Measurements from ENCODE around the gene PLAAT2.

PLAAT2 gene

GRCh38 chr11:63512816-63513215 lies 50.4 kb downstream of the PLAAT2 start:
- no peak for DNase-seq

- DNase-seq = no peak
Measured at GRCh38 chr11:63511048-63511748, 52.0 kb downstream of the PLAAT2 start.

DNA sequence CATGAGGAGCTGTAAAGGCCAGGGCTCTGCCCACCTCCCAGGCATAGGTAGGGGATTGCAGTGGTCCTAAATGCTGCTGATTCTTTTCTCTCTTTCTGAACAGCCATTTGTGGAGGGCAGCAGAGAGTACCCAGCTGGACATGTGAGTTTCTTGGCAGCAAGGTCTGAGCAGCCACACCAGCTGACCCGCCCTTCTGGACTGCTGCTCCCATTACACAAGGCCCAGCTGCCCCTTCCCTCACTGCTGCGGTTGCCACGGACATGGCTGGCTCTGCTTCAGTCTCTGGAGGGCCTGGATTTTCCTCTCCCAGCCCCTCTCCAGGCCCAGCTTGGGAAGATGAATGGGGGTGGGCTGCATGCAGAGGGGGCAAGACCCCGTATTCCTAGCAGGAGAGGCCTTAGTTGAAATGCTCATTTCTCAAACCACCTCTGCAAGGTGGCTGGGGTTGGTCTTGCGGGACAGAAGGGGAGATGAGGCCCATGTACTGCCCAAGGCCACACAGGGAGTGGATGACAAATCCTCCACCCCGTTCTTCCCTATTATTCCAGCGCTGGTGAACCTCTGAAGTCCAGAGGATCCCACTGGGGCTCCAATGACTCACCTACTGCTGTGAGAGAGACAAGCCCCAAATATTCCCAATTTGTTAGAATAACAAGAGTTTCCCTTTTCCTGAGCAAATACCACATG lies 52.7 kb downstream of the PLAAT2 start:
- no peak for DNase-seq

GRCh38 chr11:63508745-63509144 lies 54.4 kb downstream of the PLAAT2 start:
- DNase-seq = no peak

DNA sequence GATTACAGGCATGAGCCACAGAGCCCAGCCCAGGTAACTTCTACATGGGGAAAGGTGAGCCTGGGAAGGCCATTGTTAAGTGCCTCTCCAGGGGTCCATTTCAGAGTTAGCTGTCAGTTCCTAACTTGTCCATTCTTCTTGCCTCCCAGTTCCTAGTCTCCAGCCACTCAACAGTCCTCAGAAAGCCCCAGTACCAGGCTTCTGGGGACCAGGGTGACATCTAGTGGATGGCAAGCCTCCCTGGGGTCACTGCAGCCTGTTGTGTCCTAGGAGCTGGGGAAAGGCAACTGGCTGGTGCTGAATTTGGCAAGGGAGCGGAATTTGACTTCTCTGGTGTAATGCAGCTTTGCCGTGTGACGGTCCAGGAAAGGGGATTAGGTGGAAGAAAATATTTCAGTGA lies 55.2 kb downstream of the PLAAT2 start:
- DNase-seq = no peak

DNA sequence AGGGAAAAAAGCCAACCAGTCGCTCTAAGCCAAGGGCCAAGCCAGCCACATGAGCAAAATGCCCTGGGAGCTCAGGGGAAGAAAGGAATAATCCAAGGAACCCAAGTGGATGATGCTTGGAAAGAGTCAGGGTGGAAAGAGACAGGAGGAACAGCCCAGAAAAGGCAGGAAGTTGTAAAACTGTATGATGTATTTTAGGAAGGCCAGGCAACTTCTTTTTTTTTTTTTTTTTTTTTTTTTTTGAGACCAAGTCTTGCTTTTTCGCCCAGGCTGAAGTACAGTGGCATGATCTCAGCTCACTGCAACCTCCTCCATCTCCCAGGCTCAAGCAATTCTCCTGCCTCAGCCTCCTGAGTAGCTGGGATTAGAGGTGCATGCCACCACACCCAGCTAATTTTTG lies 55.7 kb downstream of the PLAAT2 start:
- no peak for DNase-seq

DNA sequence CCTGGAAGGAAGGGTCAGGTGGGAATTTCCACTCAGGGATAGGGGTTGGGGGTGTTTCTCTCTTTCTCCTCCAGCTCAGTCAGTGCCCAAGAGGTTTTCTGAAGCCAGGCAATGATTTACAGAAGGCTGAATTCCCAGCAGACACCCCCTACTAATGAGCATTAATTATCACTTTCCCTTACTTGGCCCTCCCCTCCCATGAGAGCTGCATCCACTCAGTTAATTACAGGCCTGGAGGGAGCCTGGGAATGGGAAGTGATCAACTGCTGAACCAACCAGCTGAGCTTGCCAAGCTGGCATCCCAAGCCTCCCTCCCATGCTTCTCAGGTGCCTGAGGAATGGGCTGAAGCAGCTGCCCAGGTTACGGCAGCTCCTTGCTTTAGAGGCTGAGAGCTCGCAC lies 56.3 kb downstream of the PLAAT2 start:
- no peak for DNase-seq

- DNase-seq = no peak
Measured at GRCh38 chr11:63505857-63506528, 57.2 kb downstream of the PLAAT2 start, which contains the start of gene LGALS12. Gene LGALS12, plus strand, starts transcription at chr11:63506084. Its CDS starts 375 bp downstream, at chr11:63506459.

DNA sequence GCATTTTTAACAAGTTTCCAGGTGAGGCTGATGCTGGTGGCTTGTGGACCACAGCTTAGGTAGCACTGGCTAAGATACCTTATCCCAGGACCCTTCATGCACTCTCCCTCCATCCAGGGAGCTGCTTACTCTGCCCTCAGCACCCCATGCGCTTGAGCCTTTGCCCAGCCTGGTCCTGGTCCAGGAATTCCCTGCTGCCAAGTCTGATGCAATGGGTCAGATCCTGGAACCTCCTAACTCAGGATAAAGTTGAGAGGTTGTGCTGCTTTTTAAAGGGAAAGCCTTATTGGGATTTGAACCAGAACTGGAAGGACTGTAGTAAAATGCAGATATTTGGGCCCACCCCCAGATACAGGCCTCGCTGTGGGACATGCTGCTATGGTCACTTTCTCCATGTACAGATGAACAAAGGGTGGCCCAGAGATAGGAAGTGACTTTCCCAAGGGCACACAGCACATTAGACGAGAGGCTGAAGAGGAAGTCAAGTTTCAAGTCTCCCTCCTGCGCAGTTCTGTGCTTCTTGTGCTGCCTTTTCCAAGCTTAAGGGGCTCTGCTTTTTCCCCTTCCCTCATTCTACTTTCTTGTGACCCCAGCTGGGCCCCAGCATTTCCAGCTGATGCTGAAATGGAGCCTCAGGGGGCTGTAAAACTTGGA lies 58.1 kb downstream of the PLAAT2 start:
- no peak for DNase-seq

DNA sequence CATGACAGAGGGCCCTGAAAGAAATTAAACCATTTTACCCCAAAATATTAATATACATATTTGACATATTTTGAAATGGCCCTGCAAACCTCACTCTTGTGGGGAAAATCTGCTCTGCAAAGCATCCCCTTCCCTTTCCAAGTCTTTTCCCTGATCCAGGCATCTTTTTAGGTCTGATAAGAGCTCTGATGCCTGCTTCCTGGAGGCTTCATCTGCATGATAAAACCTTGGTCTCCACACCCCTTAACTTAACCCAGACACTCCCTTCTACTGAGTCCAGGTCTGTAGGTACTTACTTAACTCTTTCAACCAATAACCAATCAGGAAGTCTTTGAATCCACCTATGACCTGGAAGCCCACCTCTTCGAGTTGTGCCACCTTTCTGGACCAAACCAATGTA lies 59.1 kb downstream of the PLAAT2 start:
- no peak for DNase-seq

DNA sequence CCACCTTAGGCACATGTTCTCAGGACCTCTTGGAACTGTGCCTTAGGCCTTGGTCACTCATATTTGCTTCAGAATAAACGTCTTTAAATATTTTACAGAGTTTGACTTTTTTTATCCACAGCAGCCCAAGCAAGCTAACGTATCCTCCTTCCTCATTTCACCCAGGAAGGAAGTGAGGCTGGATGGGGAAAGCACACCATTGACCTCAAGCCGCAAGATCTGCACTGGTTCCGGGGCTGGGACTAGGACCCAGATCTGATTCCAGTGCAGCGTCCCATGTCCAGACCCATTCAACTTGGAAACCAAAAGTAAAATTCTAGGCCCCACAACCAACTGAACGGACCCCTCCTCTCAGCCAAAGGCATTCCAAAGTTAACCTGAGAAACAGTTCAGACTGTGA lies 59.7 kb downstream of the PLAAT2 start:
- DNase-seq = no peak

Measured in NCI-H1694 treated with DMSO at 0.1 percent for 48 hours (cell line).